ENCODE data around the gene C2orf74.
"Not testable (repeated sequence)": the region's sequence is repeated elsewhere in the genome, so short reads cannot be mapped to it uniquely, and the experiment has no call there.

C2orf74 gene

DNA sequence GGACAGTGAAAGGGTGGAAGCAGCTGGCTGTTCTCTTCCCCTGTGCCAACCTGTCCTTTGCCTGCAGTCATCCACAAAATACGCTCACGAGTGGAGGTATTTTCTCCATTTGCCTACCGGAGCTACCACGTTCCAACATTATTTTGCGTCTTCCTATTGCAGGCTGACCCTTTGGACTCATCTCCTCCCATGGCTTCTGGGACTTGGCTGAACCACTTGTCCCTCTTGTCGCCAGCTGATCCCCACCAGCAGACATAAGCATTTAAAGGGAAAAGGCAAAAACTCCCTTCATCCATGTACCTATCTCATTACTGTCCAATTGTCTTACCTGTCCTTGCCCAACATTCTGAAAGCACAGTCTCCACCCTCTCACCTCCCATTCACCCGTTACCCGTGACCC lies 13.0 kb downstream of the C2orf74 start:
- DNase-seq = no peak

DNA sequence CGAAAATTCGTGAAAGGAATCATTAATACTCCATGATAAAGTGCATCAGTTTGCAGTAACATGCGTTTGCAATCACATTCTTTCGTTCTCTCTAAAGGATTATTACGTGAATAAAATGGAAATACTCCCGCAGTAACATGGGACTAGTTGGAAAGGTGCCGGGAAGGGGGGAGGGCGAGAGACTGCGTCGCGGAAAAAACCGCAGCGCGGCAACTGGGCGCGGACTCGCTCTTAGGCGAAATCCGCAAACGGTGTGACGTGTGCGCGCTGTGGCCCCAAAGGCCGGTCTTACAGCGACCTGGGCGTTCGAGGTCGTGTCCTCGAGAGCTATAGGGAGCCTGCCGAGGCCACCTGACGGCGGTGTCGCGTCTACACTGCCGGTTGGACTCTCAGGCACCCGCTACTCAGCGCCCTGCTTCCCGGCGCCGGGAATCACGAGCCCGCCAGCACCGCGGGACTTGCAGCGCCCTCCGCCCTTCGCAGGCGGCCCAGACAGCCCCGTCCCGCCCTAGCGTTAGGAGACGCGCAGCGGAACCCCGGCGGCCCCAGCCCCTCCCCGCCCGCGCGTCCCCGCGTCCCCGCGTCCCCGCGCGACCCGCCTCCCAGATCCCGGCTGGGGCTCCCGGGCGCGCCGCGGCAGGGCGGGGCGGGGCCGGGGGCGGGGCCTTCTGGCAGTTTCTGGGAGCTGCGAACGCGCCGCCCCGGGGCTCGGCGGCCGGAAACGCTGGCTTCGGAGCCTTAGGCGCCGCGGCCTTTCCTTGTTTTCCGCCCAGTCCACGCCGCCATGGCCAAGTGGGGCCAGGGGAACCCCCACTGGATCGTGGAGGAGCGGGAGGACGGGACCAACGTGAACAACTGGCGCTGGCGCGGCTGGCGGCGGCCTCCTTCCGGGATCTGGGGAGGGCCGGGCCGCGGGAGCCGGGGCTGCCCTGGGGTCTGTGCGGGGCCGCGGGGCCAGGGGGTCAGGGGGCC lies 15.1 kb downstream of the C2orf74 start:
- DNase-seq = peak; percentile 95

DNA sequence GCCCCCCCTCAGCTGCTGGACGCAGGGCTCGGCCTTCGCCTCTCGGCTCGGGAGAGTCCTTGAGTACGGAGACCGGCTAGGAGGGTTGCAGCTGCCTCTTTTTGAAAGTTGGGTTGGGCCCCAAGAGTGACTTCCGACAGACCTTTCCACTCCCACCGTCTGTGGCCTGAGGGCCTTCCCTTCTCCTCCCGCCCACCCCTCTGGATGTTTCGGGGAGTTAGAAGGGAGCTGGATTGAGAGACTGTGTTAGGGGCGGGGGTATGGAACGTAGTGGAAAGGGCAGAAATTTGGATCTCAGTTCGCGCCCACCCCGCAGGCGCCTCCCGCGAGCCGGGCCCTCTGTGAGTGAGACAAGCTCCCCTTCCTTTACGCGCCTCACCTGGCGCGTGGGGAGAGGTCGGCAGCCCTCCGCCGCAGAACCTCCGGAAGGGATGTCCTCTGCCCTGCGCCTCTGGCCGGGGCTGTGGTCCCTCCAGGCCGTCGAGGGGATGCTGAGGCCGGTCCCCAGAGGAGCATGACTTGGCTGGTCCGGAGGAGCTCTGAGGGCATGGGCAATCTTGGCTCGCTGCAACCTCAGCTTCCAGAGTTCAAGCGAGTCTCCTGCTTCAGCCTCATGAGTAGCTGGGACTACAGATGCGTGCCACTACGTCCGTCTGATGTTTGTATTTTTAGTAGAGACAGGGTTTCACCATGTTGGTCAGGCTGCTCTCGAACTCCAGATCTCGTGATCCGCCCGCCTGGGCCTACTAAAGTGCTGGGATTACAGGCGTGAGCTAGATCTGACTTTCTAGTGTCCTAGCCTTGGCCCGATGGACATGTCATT lies 15.9 kb downstream of the C2orf74 start:
- peak; percentile 60 for DNase-seq

DNA sequence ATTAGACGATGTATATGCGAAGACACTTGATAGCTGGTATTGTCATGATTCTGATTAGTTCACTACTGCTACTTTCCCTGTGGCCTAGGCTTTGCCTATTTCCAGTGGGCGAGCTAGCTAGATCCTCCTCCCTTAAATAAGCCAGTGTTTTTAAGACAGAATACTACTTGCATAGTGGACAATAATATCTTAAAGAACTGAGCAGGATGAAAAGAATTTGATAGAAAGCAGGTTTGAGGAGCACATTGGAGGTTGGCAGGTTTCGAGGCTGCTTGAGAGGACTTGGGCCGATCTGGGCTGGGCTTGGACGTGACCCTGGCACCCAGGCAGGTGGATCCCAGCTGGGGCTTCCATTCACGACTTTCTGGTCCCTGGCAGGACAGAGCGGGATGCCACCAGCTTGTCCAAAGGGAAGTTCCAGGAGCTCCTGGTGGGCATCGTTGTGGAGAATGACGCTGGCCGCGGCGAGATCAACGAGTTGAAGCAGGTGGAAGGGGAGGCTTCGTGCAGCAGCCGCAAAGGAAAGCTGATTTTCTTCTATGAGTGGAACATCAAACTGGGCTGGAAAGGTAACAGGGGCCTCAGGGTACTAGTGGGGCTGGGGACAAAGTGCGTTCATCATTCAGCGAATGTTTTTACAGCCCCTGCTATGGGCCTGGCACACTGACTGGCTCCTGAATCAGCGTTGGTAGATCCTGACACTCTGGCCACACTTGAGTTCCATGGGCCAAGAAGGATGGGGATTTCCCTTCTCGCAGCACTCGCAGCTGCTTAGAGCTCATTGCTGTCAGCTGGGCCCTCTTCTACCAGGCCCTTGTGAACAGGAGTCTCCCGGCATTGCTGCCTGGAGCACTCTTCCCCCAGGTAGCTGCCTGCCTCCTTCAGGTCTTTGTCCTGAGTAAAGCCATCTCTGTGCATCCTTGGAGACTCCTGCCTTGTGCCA lies 16.9 kb downstream of the C2orf74 start:
- peak; percentile 30 for DNase-seq

DNA sequence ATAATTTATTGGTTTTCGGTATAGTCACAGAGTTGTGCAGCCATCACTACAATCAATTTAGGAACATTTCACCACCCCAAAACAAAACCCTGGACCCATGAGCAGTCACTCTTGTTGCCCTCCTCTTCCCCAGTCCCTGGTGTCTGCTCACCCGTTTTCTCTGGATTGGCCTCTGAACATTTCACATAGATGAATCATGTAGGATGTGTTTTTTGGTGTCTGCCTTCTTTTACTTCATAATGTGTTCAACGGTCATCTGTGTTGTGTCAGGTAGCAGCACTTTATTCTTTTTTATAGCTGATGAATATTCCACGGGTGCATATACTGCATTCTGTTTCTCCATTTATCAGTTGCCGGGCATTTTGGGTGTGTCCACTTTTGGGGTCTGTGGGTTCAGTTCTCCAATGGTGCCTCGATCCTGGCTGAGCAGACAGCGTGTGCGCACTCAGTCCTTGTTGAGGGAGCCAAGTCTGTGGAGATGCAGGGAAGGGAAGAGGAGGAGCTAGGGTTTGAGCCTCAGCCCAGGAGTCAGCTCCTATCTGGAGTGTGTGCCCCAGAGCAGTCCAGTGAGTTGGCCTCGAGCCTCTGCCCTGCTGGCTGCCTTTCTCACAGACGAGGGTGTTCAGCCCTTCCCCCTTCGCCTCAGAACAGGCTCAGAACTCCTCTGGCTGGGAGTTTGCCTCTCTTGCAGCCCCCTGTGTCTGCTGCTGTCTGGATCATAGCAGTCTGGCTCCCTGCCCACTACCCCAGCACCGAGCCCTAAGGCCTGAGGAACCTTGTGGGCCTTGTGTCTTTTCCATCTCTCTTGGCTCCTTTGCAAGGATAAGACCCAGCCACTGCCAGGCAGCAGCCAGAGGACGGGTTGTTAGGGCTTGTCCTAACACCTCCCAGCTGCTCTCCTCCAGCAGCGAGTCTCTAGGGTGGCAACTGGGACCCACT lies 18.0 kb downstream of the C2orf74 start:
- no peak for DNase-seq

DNA sequence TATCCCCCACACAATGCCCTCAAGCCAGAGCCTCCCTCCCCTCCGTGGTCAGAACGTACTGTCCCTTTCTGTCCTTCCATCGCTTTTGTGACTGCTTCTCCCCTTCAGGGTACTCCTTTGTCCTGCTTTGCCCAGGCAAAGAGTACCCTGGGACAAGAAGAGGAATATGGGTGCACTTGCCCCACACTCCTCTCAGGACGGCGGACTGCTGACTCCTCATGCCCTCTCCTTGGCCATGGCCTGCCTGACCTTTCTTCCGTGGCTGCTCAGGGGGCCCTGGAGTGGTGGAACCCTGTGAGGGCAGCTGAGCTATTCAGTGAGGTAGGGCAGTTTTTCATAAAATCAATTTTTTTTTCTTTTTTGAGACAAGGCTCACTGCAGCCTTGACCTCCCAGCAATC lies 18.7 kb downstream of the C2orf74 start:
- DNase-seq = no peak

DNA sequence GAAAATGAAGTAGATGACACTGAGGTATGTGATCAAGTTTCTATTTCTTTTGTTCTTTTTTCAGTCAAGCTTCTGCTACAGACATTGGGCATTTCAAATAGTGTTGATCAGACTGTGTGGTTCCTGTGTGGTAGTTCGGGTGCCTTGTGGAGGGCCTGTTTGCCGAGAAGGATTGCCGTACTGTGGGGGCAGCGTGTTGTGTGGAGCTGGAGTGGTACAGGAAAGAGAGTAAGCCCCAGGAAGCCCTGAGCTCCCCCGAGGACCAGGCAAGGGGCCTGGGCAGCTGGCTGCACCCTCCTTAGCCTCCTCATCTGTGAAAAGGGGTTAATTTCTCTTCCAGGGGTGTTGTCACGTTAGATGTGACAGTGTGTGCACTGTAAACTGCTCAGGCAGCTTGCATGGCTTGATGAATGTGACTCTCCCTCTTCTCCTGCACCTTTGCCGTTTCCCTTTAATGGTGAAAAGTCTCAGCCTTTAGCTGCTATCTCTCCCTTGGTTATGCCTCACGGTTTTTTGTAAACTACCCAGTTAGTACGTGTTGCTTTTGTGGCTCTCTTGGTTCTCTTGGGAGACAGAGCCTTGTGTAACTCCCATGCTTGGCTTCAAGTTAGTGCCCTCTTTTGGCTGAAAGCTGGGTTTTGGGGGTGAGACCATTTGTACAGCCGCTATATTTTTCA lies 19.5 kb downstream of the C2orf74 start:
- DNase-seq = no peak

DNA sequence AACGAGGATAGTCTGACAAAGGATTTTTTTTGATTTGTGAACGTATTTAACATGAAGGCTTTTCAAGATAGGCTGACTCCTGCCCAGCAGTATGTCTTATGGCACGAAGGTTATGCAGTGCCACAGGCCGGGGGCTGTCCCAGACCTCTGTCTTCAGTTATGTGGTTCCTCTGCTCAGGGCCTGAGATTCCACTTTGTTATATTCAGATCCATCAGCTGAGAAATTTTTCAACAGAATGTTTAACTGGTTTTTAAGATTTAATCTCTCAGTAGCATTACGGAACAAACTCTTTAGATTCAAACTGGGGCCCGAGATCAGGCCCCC lies 20.0 kb downstream of the C2orf74 start:
- no peak for DNase-seq

DNA sequence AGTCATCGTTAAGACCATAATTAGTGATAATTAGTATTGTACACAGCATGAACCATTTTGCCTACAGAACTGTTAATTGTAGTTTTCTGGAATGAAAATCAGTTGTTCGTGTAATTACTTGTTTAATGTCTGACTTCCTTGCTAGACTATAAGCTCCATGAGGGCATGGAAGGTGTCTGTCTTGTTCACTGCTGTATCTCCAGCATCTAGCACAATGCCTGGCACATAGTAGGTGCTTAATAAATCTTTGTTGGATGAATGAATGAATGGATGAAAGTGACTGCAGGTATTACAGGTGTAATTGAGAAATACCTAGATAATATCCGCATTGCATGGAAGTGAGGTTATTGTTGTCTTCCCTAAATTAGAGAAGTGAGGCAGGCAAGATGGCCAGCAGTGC lies 21.8 kb downstream of the C2orf74 start:
- no peak for DNase-seq

DNA sequence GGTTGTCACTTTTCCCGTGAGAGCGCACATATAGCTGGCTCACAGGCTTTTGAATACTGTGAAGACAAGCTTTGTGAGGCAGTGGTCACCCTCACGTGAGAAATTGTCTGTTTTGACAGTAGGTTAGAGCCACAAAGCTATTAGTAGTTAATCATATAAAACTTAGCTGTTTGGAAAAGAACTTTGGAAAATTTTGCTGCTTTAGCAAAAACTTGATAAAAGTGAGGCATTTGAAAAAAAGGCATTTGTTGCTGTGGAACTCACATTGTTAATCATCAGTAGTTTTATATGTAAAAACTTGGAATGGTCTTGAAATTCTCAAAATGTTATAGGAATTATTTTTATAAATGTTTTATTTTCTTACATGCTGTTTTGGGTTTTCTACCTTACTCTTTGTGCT lies 22.3 kb downstream of the C2orf74 start:
- DNase-seq = no peak

DNA sequence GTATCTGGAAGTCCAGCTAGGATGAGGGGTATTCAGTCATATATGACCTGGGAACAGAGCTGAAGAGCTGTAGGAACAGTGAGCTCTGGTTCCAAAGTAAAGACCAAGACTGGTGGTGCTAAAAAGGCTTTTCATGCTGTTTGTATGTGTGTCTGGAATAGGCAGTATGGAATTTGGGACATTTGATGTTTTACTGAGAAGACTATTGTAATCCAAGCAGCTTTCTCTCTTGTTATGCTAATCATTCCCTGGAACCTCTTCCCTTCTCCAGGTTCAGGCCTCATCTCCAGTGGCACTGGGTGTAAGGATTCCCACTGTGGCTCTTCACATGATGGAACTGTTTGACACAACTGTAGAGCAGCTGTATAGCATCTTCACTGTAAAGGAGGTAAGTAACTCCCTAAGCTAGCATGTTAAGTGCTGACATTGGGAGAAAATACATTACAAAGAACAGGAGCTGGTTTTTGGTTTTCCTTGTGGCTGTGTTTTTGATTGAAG lies 23.3 kb downstream of the C2orf74 start:
- no peak for DNase-seq

DNA sequence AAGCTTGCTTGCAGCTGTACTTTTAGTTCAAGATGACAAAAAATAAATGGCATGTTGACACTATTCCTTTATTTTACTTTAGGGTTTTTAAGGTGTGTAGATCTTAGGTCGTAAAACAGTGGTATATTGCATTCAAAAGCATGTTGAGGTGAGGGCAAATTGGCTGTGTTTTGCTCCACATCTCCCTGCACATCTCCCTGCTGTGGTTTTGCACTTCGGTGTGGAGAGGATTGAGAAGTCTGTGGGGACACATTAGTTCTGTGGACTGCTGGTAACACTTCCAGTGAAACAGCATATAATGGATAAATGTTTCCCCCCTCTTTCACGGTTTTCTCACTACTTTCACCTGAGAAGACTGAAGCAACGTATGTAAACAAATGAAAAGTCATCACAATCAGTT lies 25.1 kb downstream of the C2orf74 start:
- DNase-seq = no peak

DNA sequence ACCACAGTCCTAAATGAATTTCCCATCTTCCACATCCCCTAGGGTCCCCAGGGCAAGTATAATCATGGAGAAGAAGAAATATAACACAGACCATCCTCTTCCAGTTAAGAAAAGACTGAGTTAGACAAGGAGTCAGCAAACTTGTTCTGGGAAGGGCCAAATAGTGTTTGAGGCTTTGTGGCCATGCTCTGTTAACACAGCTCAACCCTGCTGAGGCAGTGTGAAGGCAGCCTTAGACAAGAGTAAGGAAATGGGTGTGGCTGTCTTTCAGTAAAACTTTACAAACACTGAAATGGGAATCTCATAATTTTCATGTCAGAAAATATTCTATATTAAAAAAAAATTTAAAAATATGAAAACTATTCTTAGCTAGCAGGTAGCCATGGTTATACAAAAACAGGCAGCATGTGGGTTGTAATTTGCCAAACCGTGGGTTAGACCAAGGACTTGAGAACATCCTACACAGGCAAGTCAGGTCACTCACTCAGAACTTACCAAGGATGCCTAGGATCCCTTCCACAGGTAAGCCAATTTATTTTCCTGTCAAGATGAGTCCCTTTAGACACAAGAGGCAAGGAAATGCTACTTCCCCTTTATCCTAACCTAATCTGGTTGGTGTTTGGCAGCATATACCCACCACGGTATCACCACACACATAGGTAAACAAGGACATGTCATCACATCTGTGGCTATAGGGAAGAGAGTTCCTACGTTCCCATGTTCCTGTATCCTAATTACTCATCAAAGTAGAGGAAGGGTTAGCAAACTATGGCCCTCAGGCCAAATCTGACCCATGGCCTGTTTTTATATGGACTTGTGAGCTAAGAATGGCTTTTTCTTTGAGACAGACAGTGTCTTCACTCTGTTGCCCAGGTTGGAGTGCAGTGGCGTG lies 31.9 kb downstream of the C2orf74 start:
- DNase-seq = no peak

DNA sequence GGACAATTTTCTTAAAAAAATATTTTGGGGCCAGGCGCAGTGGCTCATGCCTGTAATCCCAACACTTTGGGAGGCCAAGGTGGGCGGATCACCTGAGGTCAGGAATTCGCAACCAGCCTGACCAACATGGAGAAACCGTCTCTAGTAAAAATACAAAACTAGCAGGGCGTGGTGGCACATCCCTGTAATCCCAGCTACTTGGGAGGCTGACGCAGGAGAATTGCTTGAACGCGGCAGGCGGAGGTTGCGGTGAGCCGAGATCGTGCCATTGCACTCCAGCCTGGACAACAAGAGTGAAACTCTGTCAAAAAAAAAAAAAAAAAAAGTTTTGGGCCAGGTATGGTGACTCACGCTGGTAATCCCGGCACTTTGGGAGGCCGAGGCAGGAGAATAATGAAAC lies 32.7 kb downstream of the C2orf74 start:
- DNase-seq = not testable (repeated sequence)

DNA sequence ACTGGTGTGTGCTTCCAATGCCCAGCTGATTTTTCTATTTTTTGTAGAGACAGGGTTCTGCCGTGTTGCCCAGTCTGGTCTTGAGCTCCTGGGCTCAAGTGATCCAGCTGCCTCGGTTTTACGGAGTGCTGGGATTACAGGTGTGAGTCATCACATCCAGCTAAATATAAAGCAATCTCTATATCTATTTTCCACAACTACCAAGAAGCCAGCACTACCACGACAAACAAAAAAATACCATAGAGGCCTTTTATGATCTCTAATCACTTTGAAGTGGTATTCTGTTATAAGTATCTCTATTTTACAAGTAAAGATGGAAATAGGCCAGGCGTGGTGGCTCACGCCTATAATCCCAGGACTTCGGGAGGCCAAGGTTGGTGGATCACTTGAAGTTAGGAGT lies 34.7 kb downstream of the C2orf74 start:
- no peak for DNase-seq

DNA sequence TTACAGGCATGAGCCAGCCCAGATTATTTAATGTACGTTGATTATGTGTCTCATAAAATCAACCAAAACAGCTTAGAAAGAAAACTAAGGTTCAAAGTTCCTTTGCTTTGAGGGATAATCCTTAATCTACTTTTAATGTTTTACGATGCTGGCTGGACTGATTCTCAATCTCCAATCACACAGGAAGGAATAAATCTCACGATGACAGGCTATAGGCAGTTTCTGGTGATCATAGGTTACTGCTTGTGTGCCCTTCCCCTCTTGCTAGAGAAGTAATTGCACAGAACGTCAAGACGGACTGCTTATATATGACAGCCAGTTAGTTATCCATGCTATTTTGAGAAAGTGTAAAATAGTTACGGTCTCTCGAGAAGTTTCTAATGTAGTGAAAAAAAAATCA lies 43.1 kb downstream of the C2orf74 start:
- no peak for DNase-seq

DNA sequence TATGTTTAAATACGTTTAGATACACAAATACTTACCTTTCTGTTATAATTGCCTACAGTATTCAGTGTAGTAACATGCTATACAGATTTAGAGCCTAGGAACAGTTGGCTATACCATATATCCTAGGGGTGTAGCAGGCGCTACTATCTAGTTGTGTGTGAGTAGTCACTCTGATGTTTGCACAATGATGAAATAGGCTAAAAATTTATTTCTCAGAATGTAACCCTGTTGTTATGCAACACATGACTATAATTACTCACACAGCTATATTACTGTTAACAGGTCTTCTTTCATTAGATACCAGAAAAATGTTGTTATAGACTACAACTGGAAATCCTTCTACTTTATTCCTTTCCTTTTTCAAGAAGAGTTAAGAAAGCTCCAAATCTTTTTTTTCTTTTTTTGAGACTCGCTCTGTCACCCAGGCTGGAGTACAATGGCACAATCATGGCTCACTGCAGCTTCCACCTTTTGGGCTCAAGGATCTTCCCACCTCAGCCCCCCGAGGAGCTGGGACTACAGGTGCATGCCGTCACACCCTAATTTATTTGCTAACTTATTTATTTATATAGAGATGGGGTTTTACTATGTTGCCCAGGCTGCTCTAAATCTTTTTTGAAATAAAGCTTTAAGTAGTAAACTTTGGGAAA lies 48.5 kb downstream of the C2orf74 start:
- DNase-seq = no peak

DNA sequence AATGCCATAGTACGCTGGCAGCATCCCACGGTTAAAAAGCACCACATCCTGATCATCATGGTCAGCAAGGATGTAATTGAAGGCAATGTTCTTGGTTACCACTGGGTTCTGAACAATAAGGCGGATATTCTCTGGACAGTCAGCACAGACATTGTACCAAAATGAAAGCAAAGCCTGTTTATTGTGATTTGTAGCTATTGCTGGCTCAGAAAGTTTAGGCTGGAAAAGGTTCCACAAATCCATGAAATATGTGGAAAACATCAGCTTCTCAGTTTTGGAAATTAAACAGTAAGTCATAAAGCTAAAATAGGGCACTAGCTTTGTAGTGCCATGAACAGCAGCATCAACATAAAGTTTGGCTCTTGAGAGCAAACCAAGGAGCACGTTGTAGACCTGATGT lies 52.2 kb downstream of the C2orf74 start:
- DNase-seq = no peak
